HepG2 (cell line): ENCODE measurements around the gene ITGA6. TPM values are rescaled to one million over a fixed set of nuclear protein-coding genes. Genes with fewer than 3 reads are reported as not detected.
A peak's percentile ranks its signal among the peaks of the same experiment; 100 is the strongest.

ENCODE experiments used
- CCDC6 ChIP-seq: sonication (generic); formaldehyde crosslinking; IDR thresholded peaks from 2 replicates; pipeline ENCODE4 v1.8.1; 2022; ENCODE audit warnings: mild to moderate bottlenecking, missing genetic modification reagents, moderate library complexity
- CREB1 ChIP-seq, 2 experiments: fragments of 450-650 bp in 1 of 2; IDR thresholded peaks; 2 replicates each; pipeline ENCODE4 v1.6.1; 2016 to 2017; ENCODE audit warnings: control low read depth in 1 of 2, mild to moderate bottlenecking in 1 of 2, missing compliant biosample characterization in 1 of 2, missing genetic modification characterization in 1 of 2
- DZIP1 ChIP-seq: sonication (generic); formaldehyde crosslinking; IDR thresholded peaks from 2 replicates; pipeline ENCODE4 v1.5.0; 2020; ENCODE audit warnings: mild to moderate bottlenecking, missing genetic modification reagents
- ESRRA ChIP-seq: sonication (generic); formaldehyde crosslinking; IDR thresholded peaks from 2 replicates; pipeline ENCODE4 v1.5.1; 2020; ENCODE audit warnings: mild to moderate bottlenecking, low read depth, missing genetic modification reagents
- NR2F6 ChIP-seq, 2 experiments: IDR thresholded peaks; 2 replicates each; pipeline ENCODE4 v1.6.1; 2016; ENCODE audit warnings: antibody characterized with exemption in 1 of 2, mild to moderate bottlenecking in 1 of 2
- PBX2 ChIP-seq: IDR thresholded peaks from 2 replicates; pipeline ENCODE4 v1.6.1; 2016; ENCODE audit warnings: control low read depth
- SOX6 ChIP-seq, 2 experiments: fragments of 450-650 bp in 1 of 2; sonication (generic) in 1 of 2; formaldehyde crosslinking in 1 of 2; IDR thresholded peaks; 2 replicates each; pipeline versions ENCODE4 v1.4.0 to v1.6.1; 2017 to 2020; ENCODE audit warnings: antibody characterized with exemption in 1 of 2, mild to moderate bottlenecking in 1 of 2, missing genetic modification reagents in 1 of 2
- THAP7 ChIP-seq: sonication (generic); formaldehyde crosslinking; IDR thresholded peaks from 2 replicates; pipeline ENCODE4 v1.8.1; 2023; ENCODE audit warnings: mild to moderate bottlenecking, missing genetic modification reagents
- ZBTB33 ChIP-seq: sonication (generic); formaldehyde crosslinking; IDR thresholded peaks from 2 replicates; pipeline ENCODE4 v1.4.0; 2020; ENCODE audit warnings: missing genetic modification reagents
- ZGPAT ChIP-seq: IDR thresholded peaks from 2 replicates; pipeline ENCODE4 v1.6.1; 2016; ENCODE audit warnings: mild to moderate bottlenecking
- ZNF12 ChIP-seq: sonication (generic); formaldehyde crosslinking; IDR thresholded peaks from 2 replicates; pipeline ENCODE4 v1.5.0; 2020; ENCODE audit warnings: missing genetic modification reagents
- ZNF432 ChIP-seq: sonication (generic); formaldehyde crosslinking; IDR thresholded peaks from 2 replicates; pipeline ENCODE4 v1.5.0; 2020; ENCODE audit warnings: missing genetic modification reagents, mild to moderate bottlenecking, borderline replicate concordance
- ZNF510 ChIP-seq: sonication (generic); formaldehyde crosslinking; IDR thresholded peaks from 2 replicates; pipeline ENCODE4 v1.4.0; 2020; ENCODE audit warnings: low read depth, mild to moderate bottlenecking, missing genetic modification reagents
- ZNF761 ChIP-seq: sonication (generic); formaldehyde crosslinking; conservative IDR thresholded peaks from 2 replicates; pipeline ENCODE4 v1.4.0; 2020; ENCODE audit warnings: mild to moderate bottlenecking, missing genetic modification reagents
- ZNF770 ChIP-seq: sonication (generic); formaldehyde crosslinking; IDR thresholded peaks from 2 replicates; pipeline ENCODE4 v1.5.0; 2020; ENCODE audit warnings: mild to moderate bottlenecking, missing genetic modification reagents
- ZNF83 ChIP-seq: sonication (generic); formaldehyde crosslinking; IDR thresholded peaks from 2 replicates; pipeline ENCODE4 v1.4.0; 2020; ENCODE audit warnings: missing genetic modification reagents, mild to moderate bottlenecking, borderline replicate concordance
- ZSCAN20 ChIP-seq: sonication (generic); formaldehyde crosslinking; IDR thresholded peaks from 2 replicates; pipeline ENCODE4 v1.4.0; 2020; ENCODE audit warnings: missing genetic modification reagents, mild to moderate bottlenecking, borderline replicate concordance
- polyA plus RNA-seq, 8 experiments: library from polyadenylated mRNA; depleted of rRNA in 3 of 8; stranded (reverse) in 7 of 8; unstranded in 1 of 8; fragments of >200 nt; fragmentation: Illumina TruSeq in 4 of 8; extraction: Trizol in 4 of 8; gene quantifications; 2 replicates each; pipeline versions ENCODE4 v1.2.1 to v1.2.3, GENCODE V29; 2011 to 2016; ENCODE audit warnings: low read depth in 4 of 8, missing spikeins in 1 of 8, mixed read lengths in 1 of 8; ENCODE audit not compliant: insufficient read depth in 1 of 8
- total RNA-seq, 5 experiments: library from RNA; depleted of rRNA; stranded (reverse); fragments of >200 nt; fragmentation: Illumina TruSeq; extraction: Trizol; gene quantifications; 2 replicates each; pipeline ENCODE4 v1.2.3, GENCODE V29; 2016; ENCODE audit warnings: low read depth in 1 of 5

The ITGA6 gene
- total and polyA plus RNA-seq, 2 of the 13 experiments (the other 11 are each of a cell fraction or from before 2014, with no cell fraction given): 24.0 to 92.5 TPM

GRCh38 chr2:172435606-172435911 lies 8.2 kb downstream of the ITGA6 start (continued):
- TF ChIP-seq DZIP1 (CRISPR knock-in tag) (no peak), SOX6 (IDR thresholded peaks at IDR 0.05) (no peak), SOX6 (CRISPR knock-in tag; IDR thresholded peaks at IDR 0.05) (0 out of 2 replicates have a peak, but pooled peaks have one; percentile 23), THAP7 (CRISPR knock-in tag) (no peak), ESRRA (CRISPR knock-in tag) (no peak), ZNF432 (CRISPR knock-in tag) (no peak), ZBTB33 (CRISPR knock-in tag) (peak; percentile 52; the same call in 1 of the 2 replicates), ZNF12 (0 out of 2 replicates have a peak, but pooled peaks have one; percentile 21), ZNF510 (CRISPR knock-in tag) (no peak), ZGPAT (peak; percentile 21; the same call in 1 of the 2 replicates), ZSCAN20 (no peak), PBX2 (CRISPR knock-in tag) (no peak), ZNF770 (CRISPR knock-in tag) (peak; percentile 92), CREB1 (IDR thresholded peaks at IDR 0.05) (no peak), CREB1 (CRISPR knock-in tag; IDR thresholded peaks at IDR 0.05) (no peak), ZNF761 (CRISPR knock-in tag) (no peak), ZNF83 (CRISPR knock-in tag) (no peak), CCDC6 (CRISPR knock-in tag) (0 out of 2 replicates have a peak, but pooled peaks have one; percentile 2), NR2F6 (IDR thresholded peaks at IDR 0.05) (peak; percentile 64; the same call in 1 of the 2 replicates), NR2F6 (CRISPR knock-in tag; IDR thresholded peaks at IDR 0.05) (peak; percentile 75)
